T-helper 1 cell (primary cell): ENCODE results near the gene ANKRD11.
"Not testable (repeated sequence)": the region's sequence is repeated elsewhere in the genome, so short reads cannot be mapped to it uniquely, and the experiment has no call there.

Experiments
- DNase-seq, 5 donors: peaks; one replicate each; pipeline ENCODE4 v3.0.0-alpha.2; 2012 to 2020

Gene ANKRD11

GRCh38 chr16:89450537-89450936, 39.8 kb downstream of the ANKRD11 start:
- no peak for DNase-seq

GRCh38 chr16:89449726-89450335, 40.5 kb downstream of the ANKRD11 start:
- no peak for DNase-seq

- DNase-seq: no peak
Measured at GRCh38 chr16:89448656-89449055, 41.7 kb downstream of the ANKRD11 start.

- no peak for DNase-seq
Measured at GRCh38 chr16:89446975-89447293, 43.4 kb downstream of the ANKRD11 start.

- DNase-seq: no peak
Measured at GRCh38 chr16:89446136-89446974, 44.0 kb downstream of the ANKRD11 start.

- no peak for DNase-seq
Measured at GRCh38 chr16:89445166-89445565, 45.2 kb downstream of the ANKRD11 start.

- DNase-seq: no peak
Measured at GRCh38 chr16:89444728-89445127, 45.6 kb downstream of the ANKRD11 start.

GRCh38 chr16:89444151-89444723, 46.1 kb downstream of the ANKRD11 start:
- DNase-seq: no peak

GRCh38 chr16:89443727-89444084, 46.7 kb downstream of the ANKRD11 start:
- DNase-seq: no peak

GRCh38 chr16:89442990-89443726, 47.2 kb downstream of the ANKRD11 start:
- no peak for DNase-seq

GRCh38 chr16:89442588-89442987, 47.8 kb downstream of the ANKRD11 start:
- no peak for DNase-seq

GRCh38 chr16:89439659-89440058, 50.7 kb downstream of the ANKRD11 start:
- DNase-seq: no peak

- DNase-seq: no peak
Measured at GRCh38 chr16:89437991-89438390, 52.4 kb downstream of the ANKRD11 start.

- no peak for DNase-seq
Measured at GRCh38 chr16:89437251-89437987, 52.9 kb downstream of the ANKRD11 start.

- no peak for DNase-seq
Measured at GRCh38 chr16:89436366-89436765, 54.0 kb downstream of the ANKRD11 start.

GRCh38 chr16:89435059-89435458, 55.3 kb downstream of the ANKRD11 start:
- DNase-seq: not testable (repeated sequence)

GRCh38 chr16:89434490-89434889, 55.9 kb downstream of the ANKRD11 start:
- no peak for DNase-seq

- DNase-seq: not testable (repeated sequence)
Measured at GRCh38 chr16:89433363-89433984, 56.9 kb downstream of the ANKRD11 start.

- no peak for DNase-seq
Measured at GRCh38 chr16:89431630-89432029, 58.7 kb downstream of the ANKRD11 start.

GRCh38 chr16:89431158-89431584, 59.2 kb downstream of the ANKRD11 start:
- no peak for DNase-seq

- no peak for DNase-seq
Measured at GRCh38 chr16:89430436-89431157, 59.8 kb downstream of the ANKRD11 start.

- not testable (repeated sequence) for DNase-seq
Measured at GRCh38 chr16:89428605-89429004, 61.8 kb downstream of the ANKRD11 start.
